Activated gamma-delta T cell treated with anti-CD3 and anti-CD28 coated beads, Interleukin-2, amount 50 U/mL, for 16 hours (primary cell): ENCODE data around the gene GLS.

Source experiments
- DNase-seq: peaks from one replicate; pipeline ENCODE4 v3.0.0-alpha.2; 2020; ENCODE audit warnings: low read depth

GLS gene

GRCh38 chr2:190887089-190887488 is 6.5 kb downstream of the GLS start:
- DNase-seq = no peak

GRCh38 chr2:190888449-190888848 is 7.8 kb downstream of the GLS start:
- no peak for DNase-seq

- DNase-seq = no peak
These were observed 8.7 kb downstream of the GLS start for GRCh38 chr2:190889175-190889943.

GRCh38 chr2:190891372-190891771 is 10.8 kb downstream of the GLS start:
- no peak for DNase-seq

- DNase-seq = no peak
These were observed 11.3 kb downstream of the GLS start for GRCh38 chr2:190891889-190892288.

GRCh38 chr2:190893157-190893556 is 12.5 kb downstream of the GLS start:
- DNase-seq = no peak

GRCh38 chr2:190896477-190896876 is 15.9 kb downstream of the GLS start:
- DNase-seq = no peak

GRCh38 chr2:190903693-190904450 is 23.3 kb downstream of the GLS start:
- DNase-seq = no peak

- no peak for DNase-seq
These were observed 24.1 kb downstream of the GLS start for GRCh38 chr2:190904640-190905261.

GRCh38 chr2:190908532-190908931 is 27.9 kb downstream of the GLS start:
- DNase-seq = no peak

GRCh38 chr2:190909680-190910079 is 29.1 kb downstream of the GLS start:
- DNase-seq = no peak

- DNase-seq = no peak
These were observed 29.9 kb downstream of the GLS start for GRCh38 chr2:190910341-190911136.

GRCh38 chr2:190911813-190912212 is 31.2 kb downstream of the GLS start:
- no peak for DNase-seq

GRCh38 chr2:190912726-190913125 is 32.1 kb downstream of the GLS start:
- no peak for DNase-seq

- DNase-seq = no peak
These were observed 33.1 kb downstream of the GLS start for GRCh38 chr2:190913725-190914124.

- DNase-seq = no peak
These were observed 36.2 kb downstream of the GLS start for GRCh38 chr2:190916829-190917228.

- no peak for DNase-seq
These were observed 39.5 kb downstream of the GLS start for GRCh38 chr2:190920085-190920484.

GRCh38 chr2:190922376-190922775 is 41.8 kb downstream of the GLS start:
- DNase-seq = no peak

- no peak for DNase-seq
These were observed 46.7 kb downstream of the GLS start for GRCh38 chr2:190927301-190927700.

GRCh38 chr2:190929919-190930318 is 49.3 kb downstream of the GLS start:
- no peak for DNase-seq

GRCh38 chr2:190930411-190930810 is 49.8 kb downstream of the GLS start:
- DNase-seq = no peak

GRCh38 chr2:190932514-190932913 is 51.9 kb downstream of the GLS start:
- DNase-seq = no peak
